GM18511 (cell line): ENCODE data around the gene MRPL28.

Source experiments
- ATAC-seq: cut with Tn5 transposase; IDR thresholded peaks from one replicate; pipeline ENCODE4 v1.9.1; 2021; ENCODE audit warnings: mild to moderate bottlenecking, moderate library complexity; ENCODE audit not compliant: unreplicated experiment

MRPL28 gene

GRCh38 chr16:318628-319027, 51.7 kb downstream of the MRPL28 start:
- ATAC-seq, result no peak

GRCh38 chr16:317583-317982, 52.8 kb downstream of the MRPL28 start:
- ATAC-seq, result no peak
